GM12878 (cell line): Measurements from ENCODE around the gene CDKL1. TPM values are rescaled to one million over a fixed set of nuclear protein-coding genes. Genes with fewer than 3 reads are reported as not detected.

Experiments
- ATAC-seq: fragments of 200-7000 bp; cut with Tn5 transposase; 3 replicates; pipeline ENCODE4 v1.9.1; 2020; ENCODE audit warnings: mild to moderate bottlenecking, moderate library complexity
- BruUV-seq: library from RNA; stranded (reverse); fragments of 400-500 nt; replicated peaks from 2 replicates; lab custom pipeline; 2021; lab: Mats Ljungman, UMichigan
- CTCF ChIA-PET: fragments of 300-600 bp; sonication (Branson Sonifier 250); formaldehyde crosslinking; extraction: SDS; loops from one replicate; lab custom pipeline; 2021; ENCODE audit warnings: inconsistent platforms; lab: Yijun Ruan, JAX
- POLR2A ChIA-PET: fragments of 350-600 bp; formaldehyde crosslinking; extraction: SDS; loops from one replicate; lab custom pipeline; 2021; ENCODE audit warnings: inconsistent platforms; lab: Charles Lee
- RAD21 ChIA-PET: fragments of 300-600 bp; sonication (Branson Sonifier 250); formaldehyde crosslinking; loops from one replicate; lab custom pipeline; 2023; ENCODE audit warnings: antibody characterized with exemption; ENCODE audit not compliant: unreplicated experiment; lab: Charles Lee
- SMC1A ChIA-PET: fragments of 300-600 bp; sonication (Branson Sonifier 250); formaldehyde crosslinking; loops from one replicate; lab custom pipeline; 2023; ENCODE audit not compliant: unreplicated experiment, uncharacterized antibody; lab: Charles Lee
- DNase-seq: peaks from one replicate; pipeline ENCODE4 v3.0.0-alpha.2; 2011; ENCODE audit warnings: low read depth, low spot score
- FAIRE-seq: peaks from 3 replicates; lab custom pipeline; 2011; peaks lifted over from hg19 to GRCh38; lab: Jason Lieb, UNC
- H2AFZ ChIP-seq: 2 replicates; pipeline ENCODE4 v1.6.0; 2011; ENCODE audit warnings: low read depth, low read length, control low read depth; ENCODE audit not compliant: control insufficient read depth
- H3K27ac ChIP-seq: 2 replicates; pipeline ENCODE4 v1.5.1; 2011; ENCODE audit warnings: control low read depth; ENCODE audit not compliant: control insufficient read depth, insufficient read depth
- H3K27me3 ChIP-seq, 2 experiments: replicated peaks in 1 of 2; 2 replicates each; pipeline versions ENCODE4 v1.6.0 to v1.6.1; 2011; ENCODE audit warnings: low read length in 1 of 2; ENCODE audit not compliant: control insufficient read depth in 2 of 2, insufficient read depth in 2 of 2
- H3K36me3 ChIP-seq, 2 experiments: 2 replicates each; pipeline ENCODE4 v1.5.1; 2011; ENCODE audit warnings: low read length in 1 of 2; ENCODE audit not compliant: control insufficient read depth in 2 of 2, insufficient read depth in 2 of 2
- H3K4me1 ChIP-seq: 2 replicates; pipeline ENCODE4 v1.6.1; 2011; ENCODE audit warnings: mild to moderate bottlenecking, low read length, moderate library complexity, mixed read lengths; ENCODE audit not compliant: control insufficient read depth, insufficient read depth
- H3K4me2 ChIP-seq: 2 replicates; pipeline ENCODE4 v1.6.0; 2011; ENCODE audit warnings: control low read depth; ENCODE audit not compliant: control insufficient read depth, insufficient read depth
- H3K4me3 ChIP-seq: fragments of 200-600 bp; sonication (generic); 2 replicates; pipeline ENCODE4 v1.5.1; 2016
- H3K79me2 ChIP-seq: 2 replicates; pipeline ENCODE4 v1.6.0; 2011; ENCODE audit warnings: low read length; ENCODE audit not compliant: control insufficient read depth, insufficient read depth
- H3K9ac ChIP-seq: 2 replicates; pipeline ENCODE4 v1.8.0; 2011; ENCODE audit warnings: low read length, control low read depth, mixed read lengths; ENCODE audit not compliant: control insufficient read depth, insufficient read depth
- H3K9me3 ChIP-seq: replicated peaks from 3 replicates; pipeline ENCODE4 v1.5.1; 2011; ENCODE audit warnings: mild to moderate bottlenecking, low read length; ENCODE audit not compliant: control insufficient read depth, insufficient read depth
- H4K20me1 ChIP-seq: 2 replicates; pipeline ENCODE4 v1.6.0; 2011; ENCODE audit not compliant: control insufficient read depth, insufficient read depth
- BHLHE40 ChIP-seq, 2 experiments: fragments of 450-650 bp in 1 of 2; IDR thresholded peaks; 2 replicates each; pipeline ENCODE4 v1.6.1; 2011 to 2017; ENCODE audit warnings: low read depth in 2 of 2, borderline replicate concordance in 1 of 2, improper control_type of control experiment in 1 of 2, low read length in 1 of 2, mild to moderate bottlenecking in 1 of 2
- CREB1 ChIP-seq: IDR thresholded peaks from 2 replicates; pipeline ENCODE4 v1.6.1; 2012; ENCODE audit warnings: low read depth, mild to moderate bottlenecking, inconsistent platforms
- EZH2 ChIP-seq: IDR thresholded peaks from 2 replicates; pipeline ENCODE4 v1.6.1; 2012; ENCODE audit warnings: low read depth, mild to moderate bottlenecking, control low read depth, inconsistent platforms, low read length, borderline replicate concordance; ENCODE audit not compliant: control insufficient read depth
- GATAD2B ChIP-seq: fragments of 450-650 bp; conservative IDR thresholded peaks from 2 replicates; pipeline ENCODE4 v1.6.1; 2017; ENCODE audit warnings: low read depth, mild to moderate bottlenecking, moderate library complexity
- PML ChIP-seq: IDR thresholded peaks from 2 replicates; pipeline ENCODE4 v1.6.1; 2012; ENCODE audit warnings: low read length, inconsistent platforms
- POLR2AphosphoS2 ChIP-seq: IDR thresholded peaks from 2 replicates; pipeline ENCODE4 v1.6.1; 2011; ENCODE audit warnings: low read depth, mild to moderate bottlenecking, low read length, improper control_type of control experiment, moderate library complexity
- ZBED1 ChIP-seq: IDR thresholded peaks from 2 replicates; pipeline ENCODE4 v1.6.1; 2016; ENCODE audit warnings: borderline replicate concordance
- WGBS: methylation state at CpG from one replicate; pipeline ENCODE4 v1.1.6; 2016; ENCODE audit warnings: low lambda C conversion rate; ENCODE audit not compliant: insufficient replicate concordance, insufficient coverage; ENCODE audit errors: missing lambda C conversion rate; 5-methylcytosine and 5-hydroxymethylcytosine counted together
- in situ Hi-C: fragments of 300-500 bp; cut with MboI; formaldehyde crosslinking; loops from 9 replicates; pipeline ENCODE4 v1.14.3; 2018; ENCODE audit warnings: mixed read lengths
- intact Hi-C: fragments of 100-400 bp; cut with micrococcal nuclease; formaldehyde crosslinking; loops from one replicate; pipeline ENCODE4 v1.14.2; 2022; ENCODE audit not compliant: unreplicated experiment
- polyA plus RNA-seq, 11 experiments: library from polyadenylated mRNA; depleted of rRNA in 4 of 11; unstranded in 6 of 11; stranded (reverse) in 5 of 11; fragments of >200 nt; fragmentation: Nextera tagmentation in 4 of 11; fragmentation: Illumina TruSeq in 1 of 11; extraction: Ambion mirVana in 4 of 11; extraction: Trizol in 1 of 11; gene quantifications; 1 replicate in 1 of 11; 2 replicates in 10 of 11; pipeline versions ENCODE4 v1.2.1 to v1.2.3, GENCODE V29; 2011 to 2016; ENCODE audit warnings: inconsistent platforms in 2 of 11, missing spikeins in 2 of 11, low read depth in 1 of 11
- total RNA-seq, 4 experiments: library from RNA; depleted of rRNA in 3 of 4; stranded (reverse); fragments of >200 nt in 3 of 4; fragmentation: Illumina TruSeq in 1 of 4; extraction: Trizol in 1 of 4; gene quantifications; 2 replicates each; pipeline versions ENCODE4 v1.2.1 to v1.2.3, GENCODE V29; 2013 to 2021
- TF ChIP-seq, protein P1 (sequence below): IDR thresholded peaks from 2 replicates; pipeline ENCODE4 v1.6.1; 2011; ENCODE audit warnings: borderline replicate concordance, low read depth, mild to moderate bottlenecking, moderate library complexity, mixed read lengths, low read length; ENCODE audit not compliant: insufficient read depth; ENCODE audit errors: extremely low read length
- TF ChIP-seq, protein P2 (sequence below): fragments of 150-350 bp; IDR thresholded peaks from 2 replicates; pipeline ENCODE4 v1.6.1; 2014; ENCODE audit warnings: mild to moderate bottlenecking, low read depth, low read length
- TF ChIP-seq, protein P3 (sequence below): fragments of 450-650 bp; IDR thresholded peaks from 2 replicates; pipeline ENCODE4 v1.6.1; 2017; ENCODE audit warnings: borderline replicate concordance
- TF ChIP-seq, protein P4 (sequence below): fragments of 450-650 bp; IDR thresholded peaks from 2 replicates; pipeline ENCODE4 v1.6.1; 2017; ENCODE audit warnings: low read depth, mild to moderate bottlenecking, moderate library complexity
- TF ChIP-seq, protein P5 (sequence below): IDR thresholded peaks from 2 replicates; pipeline ENCODE4 v1.6.1; 2012; ENCODE audit warnings: low read depth, low read length, improper control_type of control experiment

CDKL1 gene
- total and polyA plus RNA-seq, 10 of the 15 experiments (the other 5 are each of a cell fraction or from before 2014, with no cell fraction given): 9.0 to 19.0 (median 11.1) TPM

DNA sequence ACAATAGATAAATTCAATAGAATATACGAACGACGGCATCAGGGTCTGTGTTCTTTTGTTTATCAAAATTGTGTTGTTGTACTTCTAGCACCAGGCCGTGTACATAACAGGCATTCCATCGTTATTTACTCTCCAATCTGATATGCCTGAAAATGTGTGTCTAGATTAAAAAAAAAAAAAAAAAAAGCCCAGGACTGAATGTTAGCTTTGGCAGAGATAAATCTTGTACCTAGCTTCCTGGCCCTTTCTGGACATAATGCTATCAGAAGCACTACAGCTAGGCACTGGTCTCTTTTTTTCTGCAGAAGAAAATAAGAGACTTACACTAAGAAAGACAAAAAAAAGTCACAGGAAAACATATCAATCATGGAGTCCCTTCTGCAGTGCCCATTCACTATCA lies 37.0 kb downstream of the CDKL1 start (continued):
- TF ChIP-seq, protein P1, sequence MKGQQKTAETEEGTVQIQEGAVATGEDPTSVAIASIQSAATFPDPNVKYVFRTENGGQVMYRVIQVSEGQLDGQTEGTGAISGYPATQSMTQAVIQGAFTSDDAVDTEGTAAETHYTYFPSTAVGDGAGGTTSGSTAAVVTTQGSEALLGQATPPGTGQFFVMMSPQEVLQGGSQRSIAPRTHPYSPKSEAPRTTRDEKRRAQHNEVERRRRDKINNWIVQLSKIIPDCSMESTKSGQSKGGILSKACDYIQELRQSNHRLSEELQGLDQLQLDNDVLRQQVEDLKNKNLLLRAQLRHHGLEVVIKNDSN: no peak

DNA sequence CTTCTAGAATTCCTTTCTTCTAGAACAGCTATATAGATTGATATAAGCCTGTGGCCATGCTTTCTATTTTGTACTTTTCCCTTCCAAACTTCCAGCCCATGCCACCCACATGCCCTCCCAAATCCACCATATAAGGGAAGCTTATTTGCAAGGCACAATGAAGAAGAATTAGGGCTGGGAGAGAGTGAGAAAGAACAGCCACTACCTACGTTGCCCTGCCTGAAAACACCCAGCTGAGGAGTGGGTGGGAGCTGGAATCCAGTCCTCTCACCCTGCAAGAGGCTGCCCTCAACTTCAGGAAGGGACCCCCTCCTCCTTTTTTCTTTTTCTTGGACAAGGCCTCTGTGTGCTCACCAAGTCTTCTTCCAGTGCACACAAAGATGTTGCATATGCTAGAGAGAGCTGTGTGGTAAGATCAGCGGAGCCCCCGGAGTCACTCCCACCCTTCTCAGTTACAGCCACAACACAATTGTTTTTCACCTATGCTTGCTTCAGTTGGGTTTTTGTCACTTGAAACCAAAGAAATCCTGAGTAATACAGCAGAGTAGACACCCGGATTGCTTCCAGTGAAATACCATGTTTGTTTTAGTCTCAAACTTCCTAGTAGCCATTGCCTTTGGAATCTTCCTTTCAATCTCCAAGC lies 38.8 kb downstream of the CDKL1 start:
- ChIA-PET RAD21 (interaction anchor here (0.5 kb wide), 1 partner anchor 171 kb away, joined by 4 read pairs; no protein-coding TSS in a partner anchor), SMC1A (interaction anchor here (1.0 to 1.5 kb wide), 3 partner anchors 8 to 13 kb away, joined by 3 read pairs; no protein-coding TSS in a partner anchor), CTCF (interaction anchor here (1.6 to 2.2 kb wide), 2 partner anchors 10 to 37 kb away, joined by 6 read pairs; no protein-coding TSS in a partner anchor), POLR2A (interaction anchor here (0.6 to 1.9 kb wide), 3 partner anchors 10 to 37 kb away, joined by 3 to 4 read pairs (median 3); no protein-coding TSS in a partner anchor)
- intact Hi-C loops: no loop called here
- in situ Hi-C loops: no loop called here
- Histone ChIP-seq H3K4me1 (no peaks in the 10 kb centered on the region), H3K27me3 (no peaks in the 10 kb centered on the region), H3K79me2 (peaks cover 2% of the 10 kb centered on the region), H4K20me1 (no peaks in the 10 kb centered on the region), H2AFZ (no peak overlapping the region), H3K4me2 (no peak overlapping the region), H3K27ac (no peak overlapping the region), H3K36me3 (peaks cover 0 to 4% of the 10 kb centered on the region in 2 experiments; a peak in 2 of 4 replicates), H3K9ac (no peak overlapping the region), H3K9me3 (no peaks in the 10 kb centered on the region; the same call in 2 of the 3 replicates), H3K4me3 (no peak overlapping the region)
- ATAC-seq (no peak), DNase-seq (no peak), FAIRE-seq (no peak)
- TF ChIP-seq, protein P2, sequence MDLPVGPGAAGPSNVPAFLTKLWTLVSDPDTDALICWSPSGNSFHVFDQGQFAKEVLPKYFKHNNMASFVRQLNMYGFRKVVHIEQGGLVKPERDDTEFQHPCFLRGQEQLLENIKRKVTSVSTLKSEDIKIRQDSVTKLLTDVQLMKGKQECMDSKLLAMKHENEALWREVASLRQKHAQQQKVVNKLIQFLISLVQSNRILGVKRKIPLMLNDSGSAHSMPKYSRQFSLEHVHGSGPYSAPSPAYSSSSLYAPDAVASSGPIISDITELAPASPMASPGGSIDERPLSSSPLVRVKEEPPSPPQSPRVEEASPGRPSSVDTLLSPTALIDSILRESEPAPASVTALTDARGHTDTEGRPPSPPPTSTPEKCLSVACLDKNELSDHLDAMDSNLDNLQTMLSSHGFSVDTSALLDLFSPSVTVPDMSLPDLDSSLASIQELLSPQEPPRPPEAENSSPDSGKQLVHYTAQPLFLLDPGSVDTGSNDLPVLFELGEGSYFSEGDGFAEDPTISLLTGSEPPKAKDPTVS: no peak
- no peak for TF ChIP-seq POLR2AphosphoS2
- TF ChIP-seq BHLHE40 (IDR thresholded peaks at IDR 0.05; ENCODE audit: borderline replicate concordance in 1 of 2, low read depth in 2 of 2, low read length in 1 of 2): no peak
- TF ChIP-seq ZBED1: no peak
- no peak for TF ChIP-seq EZH2
- no peak for TF ChIP-seq CREB1
- no peak for TF ChIP-seq PML
- TF ChIP-seq, protein P3, sequence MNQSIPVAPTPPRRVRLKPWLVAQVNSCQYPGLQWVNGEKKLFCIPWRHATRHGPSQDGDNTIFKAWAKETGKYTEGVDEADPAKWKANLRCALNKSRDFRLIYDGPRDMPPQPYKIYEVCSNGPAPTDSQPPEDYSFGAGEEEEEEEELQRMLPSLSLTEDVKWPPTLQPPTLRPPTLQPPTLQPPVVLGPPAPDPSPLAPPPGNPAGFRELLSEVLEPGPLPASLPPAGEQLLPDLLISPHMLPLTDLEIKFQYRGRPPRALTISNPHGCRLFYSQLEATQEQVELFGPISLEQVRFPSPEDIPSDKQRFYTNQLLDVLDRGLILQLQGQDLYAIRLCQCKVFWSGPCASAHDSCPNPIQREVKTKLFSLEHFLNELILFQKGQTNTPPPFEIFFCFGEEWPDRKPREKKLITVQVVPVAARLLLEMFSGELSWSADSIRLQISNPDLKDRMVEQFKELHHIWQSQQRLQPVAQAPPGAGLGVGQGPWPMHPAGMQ: no peak
- no peak for TF ChIP-seq GATAD2B
- TF ChIP-seq, protein P4, sequence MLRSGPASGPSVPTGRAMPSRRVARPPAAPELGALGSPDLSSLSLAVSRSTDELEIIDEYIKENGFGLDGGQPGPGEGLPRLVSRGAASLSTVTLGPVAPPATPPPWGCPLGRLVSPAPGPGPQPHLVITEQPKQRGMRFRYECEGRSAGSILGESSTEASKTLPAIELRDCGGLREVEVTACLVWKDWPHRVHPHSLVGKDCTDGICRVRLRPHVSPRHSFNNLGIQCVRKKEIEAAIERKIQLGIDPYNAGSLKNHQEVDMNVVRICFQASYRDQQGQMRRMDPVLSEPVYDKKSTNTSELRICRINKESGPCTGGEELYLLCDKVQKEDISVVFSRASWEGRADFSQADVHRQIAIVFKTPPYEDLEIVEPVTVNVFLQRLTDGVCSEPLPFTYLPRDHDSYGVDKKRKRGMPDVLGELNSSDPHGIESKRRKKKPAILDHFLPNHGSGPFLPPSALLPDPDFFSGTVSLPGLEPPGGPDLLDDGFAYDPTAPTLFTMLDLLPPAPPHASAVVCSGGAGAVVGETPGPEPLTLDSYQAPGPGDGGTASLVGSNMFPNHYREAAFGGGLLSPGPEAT: no peak
- TF ChIP-seq, protein P5, sequence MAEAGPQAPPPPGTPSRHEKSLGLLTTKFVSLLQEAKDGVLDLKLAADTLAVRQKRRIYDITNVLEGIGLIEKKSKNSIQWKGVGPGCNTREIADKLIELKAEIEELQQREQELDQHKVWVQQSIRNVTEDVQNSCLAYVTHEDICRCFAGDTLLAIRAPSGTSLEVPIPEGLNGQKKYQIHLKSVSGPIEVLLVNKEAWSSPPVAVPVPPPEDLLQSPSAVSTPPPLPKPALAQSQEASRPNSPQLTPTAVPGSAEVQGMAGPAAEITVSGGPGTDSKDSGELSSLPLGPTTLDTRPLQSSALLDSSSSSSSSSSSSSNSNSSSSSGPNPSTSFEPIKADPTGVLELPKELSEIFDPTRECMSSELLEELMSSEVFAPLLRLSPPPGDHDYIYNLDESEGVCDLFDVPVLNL: no peak
- no TSS peak for BruUV-seq
- 96% methylated on average over 4 of the region's 4 CpGs for WGBS
